Heart left ventricle (tissue), 16 donors: ENCODE measurements around the gene PRKG1. TPM values are rescaled to one million over a fixed set of nuclear protein-coding genes. Genes with fewer than 3 reads are reported as not detected.

ENCODE experiments used
- ATAC-seq, 4 donors: fragments of 200-7000 bp; cut with Tn5 transposase; one replicate each; pipeline ENCODE4 v1.9.1; 2020 to 2022; ENCODE audit warnings: moderate library complexity in 4 of 4, mild to moderate bottlenecking in 3 of 4, moderate number of reproducible peaks in 1 of 4
- DNase-seq, 5 donors: peaks; one replicate each; pipeline ENCODE4 v3.0.0-alpha.2; 2020
- H3K27ac ChIP-seq, 12 donors: fragments of 200-600 bp; sonication (generic) in 4 of 12; one replicate each; pipeline versions ENCODE4 v1.5.0 to v1.8.0; 2016 to 2022; ENCODE audit warnings: mild to moderate bottlenecking in 2 of 12
- H3K27me3 ChIP-seq, 9 donors: fragments of 200-600 bp; sonication (generic) in 2 of 9; one replicate each; pipeline versions ENCODE4 v1.5.1 to v1.8.0; 2016 to 2022; ENCODE audit warnings: mild to moderate bottlenecking in 3 of 9
- H3K36me3 ChIP-seq, 9 donors: fragments of 200-600 bp; sonication (generic) in 2 of 9; one replicate each; pipeline versions ENCODE4 v1.5.0 to v1.8.0; 2018 to 2022; ENCODE audit warnings: mild to moderate bottlenecking in 2 of 9
- H3K4me1 ChIP-seq, 12 donors: fragments of 200-600 bp; sonication (generic) in 4 of 12; one replicate each; pipeline versions ENCODE4 v1.5.0 to v1.8.0; 2016 to 2022; ENCODE audit warnings: mild to moderate bottlenecking in 3 of 12
- H3K4me3 ChIP-seq, 12 donors: fragments of 200-600 bp; sonication (generic) in 4 of 12; one replicate each; pipeline versions ENCODE4 v1.5.0 to v1.8.0; 2017 to 2022; ENCODE audit warnings: mild to moderate bottlenecking in 9 of 12, moderate library complexity in 4 of 12
- H3K9me3 ChIP-seq, 12 donors: fragments of 200-600 bp; sonication (generic) in 4 of 12; one replicate each; pipeline versions ENCODE4 v1.5.0 to v1.8.0; 2016 to 2022; ENCODE audit warnings: mild to moderate bottlenecking in 1 of 12
- POLR2A ChIP-seq, 2 donors: fragments of 450-650 bp; IDR thresholded peaks; one replicate each; pipeline ENCODE4 v1.6.1; 2017; ENCODE audit warnings: antibody characterized with exemption in 2 of 2, mild to moderate bottlenecking in 2 of 2, moderate library complexity in 2 of 2
- WGBS, 4 donors: extraction: QIAGEN DNeasy Blood & Tissue Kit in 2 of 4; methylation state at CpG; one replicate each; pipeline versions ENCODE4 v1.1.5 to v1.1.7; 2013 to 2018; 5-methylcytosine and 5-hydroxymethylcytosine counted together
- intact Hi-C, 10 donors: fragments of 100-400 bp; cut with DNase I; formaldehyde crosslinking; loops; one replicate each; pipeline versions ENCODE4 v1.11.1 to v1.14.2; 2022
- polyA plus RNA-seq, 2 donors: library from polyadenylated mRNA; stranded (reverse); fragments of 200-250 nt; gene quantifications; one replicate each; pipeline ENCODE4 v1.2.3, GENCODE V29; 2013
- total RNA-seq, 9 donors: library from RNA; depleted of rRNA in 2 of 9; stranded (reverse); fragments of >200 nt in 2 of 9; fragmentation: NEBNext Ultra II Directional in 3 of 9; extraction: Animal tissue kit (Norgen Biotek cat#: 25700) in 3 of 9; gene quantifications; one replicate each; pipeline versions ENCODE4 v1.1.0 to v1.2.4, GENCODE V29; 2016 to 2023
- TF ChIP-seq, protein P1 (sequence below), 12 donors: fragments of 200-600 bp; sonication (generic) in 4 of 12; IDR thresholded peaks; one replicate each; pipeline versions ENCODE4 v1.5.0 to v1.8.0; 2018 to 2022; ENCODE audit warnings: antibody characterized with exemption in 12 of 12, mild to moderate bottlenecking in 5 of 12
- donor health status: ischemic (EF 13 %, LVEDD 7.1; RV severe dilation, severe dysfunction).
- donor health status: healthy with polysubstance abuse.
- donor health status: DM: no; HTN: yes; CAD: no.
- donor health status: DM: no; HTN: no; CAD: no.
- donor health status: ischemic (EF 25% LVEDD 6.9; RV normal size, moderate dysfunction).
- donor health status: ischemic (EF 25% LVEDD 5.7; RV mildly dilated, moderate dysfunction).
- donor health status: healthy.
- donor health status: DM: yes; HTN: yes; CAD: no.
- donor health status: ischemic (EF 35%, LVEDD 5.7; RV mildly dilated, moderate dysfunction).
- donor health status: nonischemic (EF 11% LVEDD 7.7; RV severe dilation, severe dysfunction).
- donor health status: DM: yes; HTN: yes; CAD: no.
- donor health status: PGD.
- donor health status: ischemic (EF 29% LVEDD 5.4; RV normal size, mild dysfunction).
- donor health status: nonischemic (EF 23%, LVEDD 6.1; RV moderate dilation, normal function).

Gene PRKG1
- total and polyA plus RNA-seq, 11 donors: 5.5 to 37.3 (median 29.3) TPM

DNA sequence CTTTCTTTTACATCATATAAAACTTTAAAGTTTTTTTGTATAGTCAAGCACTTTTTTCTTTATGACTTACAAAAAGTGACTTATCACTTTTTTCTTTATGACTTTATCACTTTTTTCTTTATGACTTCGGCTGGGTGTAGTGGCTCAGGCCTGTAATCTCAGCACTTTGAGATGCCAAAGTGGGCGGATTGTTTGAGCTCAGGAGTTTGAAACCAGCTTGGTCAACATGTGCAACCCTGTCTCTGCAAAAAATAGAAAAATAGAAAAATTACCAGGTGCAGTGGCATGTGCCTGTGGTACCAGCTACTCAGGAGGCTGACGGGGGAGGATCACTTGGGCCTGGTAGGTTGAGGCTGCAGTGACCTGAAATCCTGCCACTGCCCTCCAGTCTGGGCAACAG is 733.9 kb downstream of the PRKG1 start:
- no peaks in the 10 kb centered on the region for H3K36me3 ChIP-seq
- ATAC-seq (no peak), DNase-seq (no peak)
- WGBS, 4 donors: 80 to 90% (median 86%) methylated on average over 3 of the region's 3 CpGs
- intact Hi-C loops: no loop called here
- H3K4me1 ChIP-seq: peaks cover 0 to 1% (median 0%) of the 10 kb centered on the region in 12 donors
- no peak overlapping the region for H3K4me3 ChIP-seq
- H3K27me3 ChIP-seq: no peaks in the 10 kb centered on the region
- no peak overlapping the region for H3K27ac ChIP-seq
- H3K9me3 ChIP-seq: no peaks in the 10 kb centered on the region
- TF ChIP-seq POLR2A (IDR thresholded peaks at IDR 0.05): no peak
- TF ChIP-seq, protein P1, sequence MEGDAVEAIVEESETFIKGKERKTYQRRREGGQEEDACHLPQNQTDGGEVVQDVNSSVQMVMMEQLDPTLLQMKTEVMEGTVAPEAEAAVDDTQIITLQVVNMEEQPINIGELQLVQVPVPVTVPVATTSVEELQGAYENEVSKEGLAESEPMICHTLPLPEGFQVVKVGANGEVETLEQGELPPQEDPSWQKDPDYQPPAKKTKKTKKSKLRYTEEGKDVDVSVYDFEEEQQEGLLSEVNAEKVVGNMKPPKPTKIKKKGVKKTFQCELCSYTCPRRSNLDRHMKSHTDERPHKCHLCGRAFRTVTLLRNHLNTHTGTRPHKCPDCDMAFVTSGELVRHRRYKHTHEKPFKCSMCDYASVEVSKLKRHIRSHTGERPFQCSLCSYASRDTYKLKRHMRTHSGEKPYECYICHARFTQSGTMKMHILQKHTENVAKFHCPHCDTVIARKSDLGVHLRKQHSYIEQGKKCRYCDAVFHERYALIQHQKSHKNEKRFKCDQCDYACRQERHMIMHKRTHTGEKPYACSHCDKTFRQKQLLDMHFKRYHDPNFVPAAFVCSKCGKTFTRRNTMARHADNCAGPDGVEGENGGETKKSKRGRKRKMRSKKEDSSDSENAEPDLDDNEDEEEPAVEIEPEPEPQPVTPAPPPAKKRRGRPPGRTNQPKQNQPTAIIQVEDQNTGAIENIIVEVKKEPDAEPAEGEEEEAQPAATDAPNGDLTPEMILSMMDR (IDR thresholded peaks at IDR 0.05): no peak

DNA sequence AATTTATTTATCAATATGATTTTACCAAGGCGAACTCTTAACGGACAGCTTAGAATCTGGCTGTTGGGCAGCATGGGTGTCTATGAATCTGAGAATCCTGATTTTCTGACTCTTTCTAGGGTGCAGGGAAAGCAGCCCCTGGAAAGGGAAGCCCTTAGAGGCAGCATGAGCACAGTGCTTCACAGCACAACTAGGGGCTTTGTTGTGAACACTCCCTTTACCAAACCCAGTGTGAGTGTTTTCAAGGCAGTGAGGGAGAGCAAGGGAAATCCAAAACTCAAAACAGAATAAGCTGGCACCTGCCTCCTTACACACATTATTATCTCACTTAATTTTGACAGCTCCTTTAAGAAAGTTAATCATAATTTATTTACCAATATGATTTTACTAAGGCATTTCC is 741.4 kb downstream of the PRKG1 start:
- no peak overlapping the region for H3K27ac ChIP-seq
- no peaks in the 10 kb centered on the region for H3K4me1 ChIP-seq
- H3K27me3 ChIP-seq: no peaks in the 10 kb centered on the region
- TF ChIP-seq, protein P1 (IDR thresholded peaks at IDR 0.05): no peak
- no peak for TF ChIP-seq POLR2A (IDR thresholded peaks at IDR 0.05)
- intact Hi-C loops: no loop called here
- H3K4me3 ChIP-seq: no peak overlapping the region
- 66 to 92% (median 88%) methylated on average over 2 of the region's 2 CpGs for WGBS, 4 donors
- H3K36me3 ChIP-seq: no peaks in the 10 kb centered on the region
- DNase-seq (no peak), ATAC-seq (no peak)
- H3K9me3 ChIP-seq: no peaks in the 10 kb centered on the region

DNA sequence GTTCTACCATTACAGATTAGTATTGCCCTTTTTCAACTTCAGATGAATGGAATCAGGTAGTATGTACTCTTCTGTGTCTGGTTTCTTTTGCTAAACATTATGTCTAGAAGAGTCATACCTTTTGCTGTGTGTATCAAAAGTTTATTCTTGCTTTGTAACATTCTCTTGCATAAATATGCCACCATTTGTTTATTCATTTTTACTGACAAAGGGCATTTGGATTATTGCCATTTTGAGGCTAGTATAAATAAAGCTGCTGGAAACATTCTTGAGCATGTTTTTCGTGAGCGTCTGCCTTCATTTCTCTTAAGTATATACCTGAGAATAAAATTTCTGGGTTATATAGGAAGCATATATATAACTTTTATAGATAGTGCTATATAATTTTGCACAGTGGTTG is 746.8 kb downstream of the PRKG1 start:
- Histone ChIP-seq H3K27ac (no peak overlapping the region), H3K27me3 (no peaks in the 10 kb centered on the region), H3K4me1 (no peaks in the 10 kb centered on the region), H3K4me3 (no peak overlapping the region), H3K36me3 (no peaks in the 10 kb centered on the region), H3K9me3 (no peaks in the 10 kb centered on the region)
- no peak for DNase-seq
- intact Hi-C loops: no loop called here
- no peak for ATAC-seq
- TF ChIP-seq, protein P1 (IDR thresholded peaks at IDR 0.05): no peak
- TF ChIP-seq POLR2A (IDR thresholded peaks at IDR 0.05): no peak
- 54 to 72% (median 62%) methylated on average over 2 of the region's 2 CpGs for WGBS, 4 donors

DNA sequence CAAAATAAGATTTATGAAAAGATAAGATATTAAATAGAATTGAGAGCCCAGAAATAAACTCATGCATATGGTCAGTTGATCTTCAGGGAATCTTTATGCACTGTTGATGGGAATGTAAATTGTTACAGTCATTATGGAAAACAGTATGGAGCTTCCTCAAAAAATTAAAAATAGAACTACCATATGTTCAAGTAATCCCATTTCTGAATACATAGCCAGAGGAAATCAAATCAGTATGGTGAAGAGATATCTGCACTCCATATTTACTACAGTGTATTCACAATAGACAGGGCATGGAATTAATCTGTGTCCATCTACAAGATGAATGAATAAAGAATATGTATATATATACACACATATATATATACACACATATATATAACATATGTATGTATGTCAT is 747.5 kb downstream of the PRKG1 start:
- no peaks in the 10 kb centered on the region for H3K27me3 ChIP-seq
- no peak overlapping the region for H3K27ac ChIP-seq
- ATAC-seq (no peak), DNase-seq (no peak)
- no peaks in the 10 kb centered on the region for H3K36me3 ChIP-seq
- H3K4me1 ChIP-seq: no peaks in the 10 kb centered on the region
- H3K4me3 ChIP-seq: no peak overlapping the region
- intact Hi-C loops: no loop called here
- TF ChIP-seq, protein P1 (IDR thresholded peaks at IDR 0.05): no peak
- no peak for TF ChIP-seq POLR2A (IDR thresholded peaks at IDR 0.05)
- no peaks in the 10 kb centered on the region for H3K9me3 ChIP-seq
